Measurements from ENCODE around the gene PUSL1. TPM values are rescaled to one million over a fixed set of nuclear protein-coding genes. Genes with fewer than 3 reads are reported as not detected.

Gene PUSL1
- total RNA-seq, 1 donor from 2014 or later: 4.7 TPM

GRCh38 chr1:1309251-1310108 is 1.1 kb downstream of the PUSL1 start:
- Histone ChIP-seq H3K27me3 (ENCODE audit: control insufficient read depth in 3 of 3, insufficient read depth in 3 of 3, low read length in 3 of 3) (no peaks in the 10 kb centered on the region), H3K4me1 (ENCODE audit: control insufficient read depth in 3 of 3, insufficient read depth in 3 of 3, low read length in 3 of 3) (peaks cover 46 to 53% (median 52%) of the 10 kb centered on the region in 3 donors), H3K27ac (ENCODE audit: low read depth, low read length) (peak overlapping the region; percentile 84), H3K4me3 (ENCODE audit: low read length in 3 of 3) (peak overlapping the region; percentile 54 to 78 (median 77)), H3K36me3 (ENCODE audit: control insufficient read depth in 3 of 3, insufficient read depth in 3 of 3, low read length in 3 of 3) (peaks cover 31 to 37% (median 33%) of the 10 kb centered on the region in 3 donors), H3K9me3 (ENCODE audit: control insufficient read depth in 3 of 3, low read length in 3 of 3) (no peaks in the 10 kb centered on the region), H3K9ac (ENCODE audit: low read depth in 1 of 3, low read length in 3 of 3) (peak overlapping the region; percentile 61 to 86 (median 85))

GRCh38 chr1:1310109-1310385 is 1.6 kb downstream of the PUSL1 start:
- Histone ChIP-seq H3K27ac (ENCODE audit: low read depth, low read length) (no peak overlapping the region), H3K4me1 (ENCODE audit: control insufficient read depth in 3 of 3, insufficient read depth in 3 of 3, low read length in 3 of 3) (peaks cover 40 to 47% (median 46%) of the 10 kb centered on the region in 3 donors), H3K27me3 (ENCODE audit: control insufficient read depth in 3 of 3, insufficient read depth in 3 of 3, low read length in 3 of 3) (no peaks in the 10 kb centered on the region), H3K9me3 (ENCODE audit: control insufficient read depth in 3 of 3, low read length in 3 of 3) (no peaks in the 10 kb centered on the region), H3K9ac (ENCODE audit: low read depth in 1 of 3, low read length in 3 of 3) (peak overlapping the region in 1 of 3 donors; percentile 86), H3K4me3 (ENCODE audit: low read length in 3 of 3) (no peak overlapping the region), H3K36me3 (ENCODE audit: control insufficient read depth in 3 of 3, insufficient read depth in 3 of 3, low read length in 3 of 3) (peaks cover 36 to 43% (median 39%) of the 10 kb centered on the region in 3 donors)

GRCh38 chr1:1310476-1311053 is 2.2 kb downstream of the PUSL1 start:
- H3K4me3 ChIP-seq (ENCODE audit: low read length in 3 of 3): no peak overlapping the region
- no peaks in the 10 kb centered on the region for H3K27me3 ChIP-seq (ENCODE audit: control insufficient read depth in 3 of 3, insufficient read depth in 3 of 3, low read length in 3 of 3)
- H3K27ac ChIP-seq (ENCODE audit: low read depth, low read length): no peak overlapping the region
- peaks cover 39 to 45% (median 42%) of the 10 kb centered on the region in 3 donors for H3K36me3 ChIP-seq (ENCODE audit: control insufficient read depth in 3 of 3, insufficient read depth in 3 of 3, low read length in 3 of 3)
- H3K4me1 ChIP-seq (ENCODE audit: control insufficient read depth in 3 of 3, insufficient read depth in 3 of 3, low read length in 3 of 3): peaks cover 35 to 42% (median 41%) of the 10 kb centered on the region in 3 donors
- H3K9ac ChIP-seq (ENCODE audit: low read depth in 1 of 3, low read length in 3 of 3): peak overlapping the region in 1 of 3 donors; percentile 16
- no peaks in the 10 kb centered on the region for H3K9me3 ChIP-seq (ENCODE audit: control insufficient read depth in 3 of 3, low read length in 3 of 3)

GRCh38 chr1:1311107-1312104 is 3.0 kb downstream of the PUSL1 start:
- no peak overlapping the region for H3K27ac ChIP-seq (ENCODE audit: low read depth, low read length)
- H3K27me3 ChIP-seq (ENCODE audit: control insufficient read depth in 3 of 3, insufficient read depth in 3 of 3, low read length in 3 of 3): no peaks in the 10 kb centered on the region
- peaks cover 39 to 45% (median 42%) of the 10 kb centered on the region in 3 donors for H3K36me3 ChIP-seq (ENCODE audit: control insufficient read depth in 3 of 3, insufficient read depth in 3 of 3, low read length in 3 of 3)
- no peak overlapping the region for H3K9ac ChIP-seq (ENCODE audit: low read depth in 1 of 3, low read length in 3 of 3)
- no peaks in the 10 kb centered on the region for H3K9me3 ChIP-seq (ENCODE audit: control insufficient read depth in 3 of 3, low read length in 3 of 3)
- peaks cover 27 to 34% (median 32%) of the 10 kb centered on the region in 3 donors for H3K4me1 ChIP-seq (ENCODE audit: control insufficient read depth in 3 of 3, insufficient read depth in 3 of 3, low read length in 3 of 3)
- H3K4me3 ChIP-seq (ENCODE audit: low read length in 3 of 3): no peak overlapping the region

GRCh38 chr1:1312450-1313314 is 4.3 kb downstream of the PUSL1 start:
- H3K9ac ChIP-seq (ENCODE audit: low read depth in 1 of 3, low read length in 3 of 3): peak overlapping the region in 1 of 3 donors; percentile 66
- H3K27ac ChIP-seq (ENCODE audit: low read depth, low read length): no peak overlapping the region
- peaks cover 43 to 47% (median 44%) of the 10 kb centered on the region in 3 donors for H3K36me3 ChIP-seq (ENCODE audit: control insufficient read depth in 3 of 3, insufficient read depth in 3 of 3, low read length in 3 of 3)
- no peaks in the 10 kb centered on the region for H3K27me3 ChIP-seq (ENCODE audit: control insufficient read depth in 3 of 3, insufficient read depth in 3 of 3, low read length in 3 of 3)
- H3K4me3 ChIP-seq (ENCODE audit: low read length in 3 of 3): no peak overlapping the region
- peaks cover 22 to 28% (median 27%) of the 10 kb centered on the region in 3 donors for H3K4me1 ChIP-seq (ENCODE audit: control insufficient read depth in 3 of 3, insufficient read depth in 3 of 3, low read length in 3 of 3)
- no peaks in the 10 kb centered on the region for H3K9me3 ChIP-seq (ENCODE audit: control insufficient read depth in 3 of 3, low read length in 3 of 3)

GRCh38 chr1:1313500-1314236 is 5.3 kb downstream of the PUSL1 start:
- Histone ChIP-seq H3K9me3 (ENCODE audit: control insufficient read depth in 3 of 3, low read length in 3 of 3) (no peaks in the 10 kb centered on the region), H3K4me3 (ENCODE audit: low read length in 3 of 3) (no peak overlapping the region), H3K27me3 (ENCODE audit: control insufficient read depth in 3 of 3, insufficient read depth in 3 of 3, low read length in 3 of 3) (no peaks in the 10 kb centered on the region), H3K36me3 (ENCODE audit: control insufficient read depth in 3 of 3, insufficient read depth in 3 of 3, low read length in 3 of 3) (peaks cover 43 to 47% (median 45%) of the 10 kb centered on the region in 3 donors), H3K4me1 (ENCODE audit: control insufficient read depth in 3 of 3, insufficient read depth in 3 of 3, low read length in 3 of 3) (peaks cover 30 to 38% (median 34%) of the 10 kb centered on the region in 3 donors), H3K27ac (ENCODE audit: low read depth, low read length) (no peak overlapping the region), H3K9ac (ENCODE audit: low read depth in 1 of 3, low read length in 3 of 3) (peak overlapping the region in 1 of 3 donors; percentile 66)

GRCh38 chr1:1314237-1314586 is 5.8 kb downstream of the PUSL1 start:
- Histone ChIP-seq H3K27me3 (ENCODE audit: control insufficient read depth in 3 of 3, insufficient read depth in 3 of 3, low read length in 3 of 3) (no peaks in the 10 kb centered on the region), H3K36me3 (ENCODE audit: control insufficient read depth in 3 of 3, insufficient read depth in 3 of 3, low read length in 3 of 3) (peaks cover 48 to 53% (median 50%) of the 10 kb centered on the region in 3 donors), H3K4me3 (ENCODE audit: low read length in 3 of 3) (no peak overlapping the region), H3K4me1 (ENCODE audit: control insufficient read depth in 3 of 3, insufficient read depth in 3 of 3, low read length in 3 of 3) (peaks cover 28 to 40% (median 33%) of the 10 kb centered on the region in 3 donors), H3K27ac (ENCODE audit: low read depth, low read length) (no peak overlapping the region), H3K9me3 (ENCODE audit: control insufficient read depth in 3 of 3, low read length in 3 of 3) (no peaks in the 10 kb centered on the region), H3K9ac (ENCODE audit: low read depth in 1 of 3, low read length in 3 of 3) (no peak overlapping the region)

- Histone ChIP-seq H3K9me3 (ENCODE audit: control insufficient read depth in 3 of 3, low read length in 3 of 3) (no peaks in the 10 kb centered on the region), H3K4me3 (ENCODE audit: low read length in 3 of 3) (no peak overlapping the region), H3K27ac (ENCODE audit: low read depth, low read length) (no peak overlapping the region), H3K27me3 (ENCODE audit: control insufficient read depth in 3 of 3, insufficient read depth in 3 of 3, low read length in 3 of 3) (no peaks in the 10 kb centered on the region), H3K9ac (ENCODE audit: low read depth in 1 of 3, low read length in 3 of 3) (peak overlapping the region in 1 of 3 donors; percentile 16), H3K4me1 (ENCODE audit: control insufficient read depth in 3 of 3, insufficient read depth in 3 of 3, low read length in 3 of 3) (peaks cover 22 to 40% (median 34%) of the 10 kb centered on the region in 3 donors), H3K36me3 (ENCODE audit: control insufficient read depth in 3 of 3, insufficient read depth in 3 of 3, low read length in 3 of 3) (peaks cover 49 to 58% (median 51%) of the 10 kb centered on the region in 3 donors)
Measured at GRCh38 chr1:1314678-1315335, 6.4 kb downstream of the PUSL1 start.
